NCI-H748 (cell line): ENCODE results near the gene PRPF39.
"Not testable (repeated sequence)": the region's sequence is repeated elsewhere in the genome, so short reads cannot be mapped to it uniquely, and the experiment has no call there.

Source experiments
- DNase-seq: peaks from one replicate; lab custom pipeline; 2025; ENCODE audit not compliant: unreplicated experiment; lab: John Stamatoyannopoulos, UW

PRPF39 gene

GRCh38 chr14:45135156-45135555 lies 51.2 kb downstream of the PRPF39 start:
- DNase-seq, result peak; percentile 33

GRCh38 chr14:45135659-45136395 lies 51.9 kb downstream of the PRPF39 start, which contains the start of gene FANCM:
TSS of gene FANCM (plus strand) at chr14:45135930. CDS start at chr14:45136032, 102 bp downstream.
- peak; percentile 98 for DNase-seq

GRCh38 chr14:45136399-45136798 lies 52.5 kb downstream of the PRPF39 start:
- no peak for DNase-seq

- no peak for DNase-seq
Observed at GRCh38 chr14:45140661-45141187, 56.8 kb downstream of the PRPF39 start.

- not testable (repeated sequence) for DNase-seq
Observed at GRCh38 chr14:45142083-45142482, 58.2 kb downstream of the PRPF39 start.

GRCh38 chr14:45144658-45145057 lies 60.7 kb downstream of the PRPF39 start:
- no peak for DNase-seq

GRCh38 chr14:45145214-45145613 lies 61.3 kb downstream of the PRPF39 start:
- DNase-seq, result no peak

GRCh38 chr14:45149602-45150001 lies 65.7 kb downstream of the PRPF39 start:
- no peak for DNase-seq

GRCh38 chr14:45150386-45150890 lies 66.5 kb downstream of the PRPF39 start:
- no peak for DNase-seq

- no peak for DNase-seq
Observed at GRCh38 chr14:45156067-45156466, 72.2 kb downstream of the PRPF39 start.
